ENCODE data around the gene NKG7.
A peak's percentile ranks its signal among the peaks of the same experiment; 100 is the strongest.

The NKG7 gene

DNA sequence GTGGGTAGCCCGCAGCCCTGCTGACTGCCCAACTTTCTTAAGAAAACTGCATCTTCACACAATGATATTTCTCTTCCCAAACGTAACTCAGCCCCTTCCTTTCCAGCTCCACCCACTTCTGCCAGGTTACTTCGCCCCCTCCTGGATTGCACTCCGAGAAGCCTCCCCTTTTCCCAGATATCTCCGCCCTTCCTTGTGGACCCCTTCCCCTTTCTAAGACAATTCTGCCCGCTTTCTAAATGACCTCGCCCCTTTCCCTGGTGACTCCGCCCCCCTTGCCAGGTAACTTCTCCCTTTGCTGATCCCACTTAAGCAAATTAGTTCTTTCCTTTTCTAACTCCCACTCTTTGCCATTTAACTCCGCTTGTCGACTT is 33.2 kb downstream of the NKG7 start:
- H3K27me3 ChIP-seq (ENCODE audit: insufficient read depth, low read length), result no peaks in the 10 kb centered on the region
- TF ChIP-seq, protein P1, sequence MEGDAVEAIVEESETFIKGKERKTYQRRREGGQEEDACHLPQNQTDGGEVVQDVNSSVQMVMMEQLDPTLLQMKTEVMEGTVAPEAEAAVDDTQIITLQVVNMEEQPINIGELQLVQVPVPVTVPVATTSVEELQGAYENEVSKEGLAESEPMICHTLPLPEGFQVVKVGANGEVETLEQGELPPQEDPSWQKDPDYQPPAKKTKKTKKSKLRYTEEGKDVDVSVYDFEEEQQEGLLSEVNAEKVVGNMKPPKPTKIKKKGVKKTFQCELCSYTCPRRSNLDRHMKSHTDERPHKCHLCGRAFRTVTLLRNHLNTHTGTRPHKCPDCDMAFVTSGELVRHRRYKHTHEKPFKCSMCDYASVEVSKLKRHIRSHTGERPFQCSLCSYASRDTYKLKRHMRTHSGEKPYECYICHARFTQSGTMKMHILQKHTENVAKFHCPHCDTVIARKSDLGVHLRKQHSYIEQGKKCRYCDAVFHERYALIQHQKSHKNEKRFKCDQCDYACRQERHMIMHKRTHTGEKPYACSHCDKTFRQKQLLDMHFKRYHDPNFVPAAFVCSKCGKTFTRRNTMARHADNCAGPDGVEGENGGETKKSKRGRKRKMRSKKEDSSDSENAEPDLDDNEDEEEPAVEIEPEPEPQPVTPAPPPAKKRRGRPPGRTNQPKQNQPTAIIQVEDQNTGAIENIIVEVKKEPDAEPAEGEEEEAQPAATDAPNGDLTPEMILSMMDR (IDR thresholded peaks at IDR 0.05; ENCODE audit: low read length), result no peak
- TF ChIP-seq EZH2 (IDR thresholded peaks at IDR 0.05; ENCODE audit: borderline replicate concordance, low read length), result no peak
- no peaks in the 10 kb centered on the region for H4K20me1 ChIP-seq (ENCODE audit: insufficient read depth, low read length)
- H2AFZ ChIP-seq (ENCODE audit: low read length), result peak overlapping the region; percentile 9; the same call in 1 of the 2 replicates
- no peaks in the 10 kb centered on the region for H3K9me2 ChIP-seq (ENCODE audit: low read depth, low read length)
- H3K36me3 ChIP-seq (ENCODE audit: insufficient read depth, low read length), result 0 out of 2 replicates have a peak, but pooled peaks cover under 1% of the 10 kb centered on the region
- H3K4me1 ChIP-seq (ENCODE audit: insufficient read depth, low read length, severe bottlenecking), result peaks cover 10% of the 10 kb centered on the region
- no peak overlapping the region for H3K27ac ChIP-seq (ENCODE audit: low read depth, low read length, poor library complexity, severe bottlenecking)
- peak overlapping the region; percentile 38; the same call in 1 of the 2 replicates for H3K9ac ChIP-seq (ENCODE audit: low read length)
- peak overlapping the region; percentile 68 for H3K4me3 ChIP-seq (ENCODE audit: low read depth, low read length, poor library complexity, severe bottlenecking)
- no peaks in the 10 kb centered on the region for H3F3A ChIP-seq (ENCODE audit: insufficient read depth, low read length)
- no peaks in the 10 kb centered on the region for H3K79me2 ChIP-seq (ENCODE audit: insufficient read depth, low read length)
- H3K4me2 ChIP-seq (ENCODE audit: low read length), result peak overlapping the region; percentile 80
- H3K9me3 ChIP-seq (ENCODE audit: low read length), result no peaks in the 10 kb centered on the region

DNA sequence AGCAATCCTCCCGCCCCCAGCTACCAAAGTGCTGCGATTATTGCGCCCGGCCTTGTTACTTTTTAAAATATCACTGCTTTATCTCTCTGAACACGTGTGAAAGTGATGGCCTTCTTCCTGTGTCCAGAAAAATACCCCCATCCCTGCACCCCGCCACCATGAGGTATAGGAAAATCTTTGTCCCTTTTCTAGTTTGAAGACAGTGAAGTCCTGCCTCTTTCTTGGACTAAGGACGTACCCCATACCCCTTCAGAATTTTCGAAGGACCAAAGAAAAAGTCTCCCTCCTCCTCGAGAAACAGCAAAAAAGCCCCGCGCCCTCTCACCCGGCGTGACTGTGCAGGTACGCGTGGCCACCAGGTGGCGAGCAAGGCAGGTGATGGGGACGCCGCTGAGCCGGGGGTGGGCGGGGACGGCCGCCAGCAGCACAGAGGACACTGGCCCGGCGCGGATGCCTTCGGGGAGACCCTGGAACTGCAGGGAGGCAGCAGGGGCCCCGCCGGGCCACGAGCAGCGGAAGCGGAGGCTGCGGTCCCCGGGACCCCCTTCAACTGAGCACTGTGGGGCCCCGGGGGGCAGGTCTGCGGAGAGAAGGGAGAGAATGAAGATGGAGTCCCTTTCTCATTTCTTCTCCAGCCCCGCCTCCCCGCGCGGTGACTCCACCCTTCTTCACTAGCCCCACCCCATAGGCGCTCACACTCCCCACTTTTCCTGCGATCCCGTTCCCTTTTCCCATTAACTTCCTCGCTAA is 33.7 kb downstream of the NKG7 start:
- no peaks in the 10 kb centered on the region for H3K36me3 ChIP-seq (ENCODE audit: insufficient read depth, low read length)
- no peaks in the 10 kb centered on the region for H4K20me1 ChIP-seq (ENCODE audit: insufficient read depth, low read length)
- H3K27me3 ChIP-seq (ENCODE audit: insufficient read depth, low read length), result no peaks in the 10 kb centered on the region
- TF ChIP-seq EZH2 (IDR thresholded peaks at IDR 0.05; ENCODE audit: borderline replicate concordance, low read length), result no peak
- TF ChIP-seq, protein P1 (IDR thresholded peaks at IDR 0.05; ENCODE audit: low read length), result peak; percentile 90
- no peaks in the 10 kb centered on the region for H3K9me3 ChIP-seq (ENCODE audit: low read length)
- H3K9ac ChIP-seq (ENCODE audit: low read length), result peak overlapping the region; percentile 38; the same call in 1 of the 2 replicates
- peak overlapping the region; percentile 68 for H3K4me3 ChIP-seq (ENCODE audit: low read depth, low read length, poor library complexity, severe bottlenecking)
- H3K9me2 ChIP-seq (ENCODE audit: low read depth, low read length), result no peaks in the 10 kb centered on the region
- no peaks in the 10 kb centered on the region for H3K79me2 ChIP-seq (ENCODE audit: insufficient read depth, low read length)
- H2AFZ ChIP-seq (ENCODE audit: low read length), result peak overlapping the region; percentile 75; the same call in 1 of the 2 replicates
- H3K4me1 ChIP-seq (ENCODE audit: insufficient read depth, low read length, severe bottlenecking), result peaks cover 10% of the 10 kb centered on the region
- no peak overlapping the region for H3K27ac ChIP-seq (ENCODE audit: low read depth, low read length, poor library complexity, severe bottlenecking)
- H3F3A ChIP-seq (ENCODE audit: insufficient read depth, low read length), result no peaks in the 10 kb centered on the region
- peak overlapping the region; percentile 80 for H3K4me2 ChIP-seq (ENCODE audit: low read length)

DNA sequence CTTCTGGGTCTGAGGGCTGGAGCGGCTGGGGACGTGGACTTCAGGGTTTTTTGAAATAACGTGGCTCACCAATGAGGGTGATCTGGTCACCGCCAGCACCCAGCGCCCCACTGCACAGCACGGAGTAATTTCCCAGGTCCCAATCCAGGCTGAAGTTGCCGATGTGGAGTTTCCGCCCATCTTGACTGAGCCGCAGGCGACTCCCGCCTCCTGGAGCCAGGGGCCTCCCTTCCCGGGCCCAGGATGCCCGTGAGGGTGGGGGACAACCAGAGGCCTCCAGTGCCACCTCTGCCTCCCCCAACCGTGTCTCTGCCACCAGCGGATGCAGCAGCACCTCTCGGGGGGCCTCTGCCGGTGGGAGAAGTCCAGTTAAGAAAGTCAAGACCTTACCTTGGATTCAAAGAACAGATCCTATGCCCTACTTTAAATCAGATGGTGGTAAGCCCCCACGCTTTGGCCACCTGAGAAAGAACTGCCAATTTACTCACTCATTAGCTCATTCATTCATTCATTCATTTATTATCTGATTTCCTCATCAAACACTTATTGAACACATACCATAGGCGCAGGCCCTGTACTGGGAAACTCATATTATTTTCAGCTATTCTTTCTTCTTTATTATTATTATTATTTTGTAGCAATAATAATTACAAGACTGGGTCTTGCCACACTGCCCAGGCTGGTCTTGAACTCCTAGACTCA is 34.4 kb downstream of the NKG7 start:
- Histone ChIP-seq H3K9me2 (ENCODE audit: low read depth, low read length) (no peaks in the 10 kb centered on the region), H3K4me3 (ENCODE audit: low read depth, low read length, poor library complexity, severe bottlenecking) (no peak overlapping the region), H3K27ac (ENCODE audit: low read depth, low read length, poor library complexity, severe bottlenecking) (no peak overlapping the region), H3K36me3 (ENCODE audit: insufficient read depth, low read length) (no peaks in the 10 kb centered on the region), H4K20me1 (ENCODE audit: insufficient read depth, low read length) (no peaks in the 10 kb centered on the region), H3K9ac (ENCODE audit: low read length) (peak overlapping the region; percentile 31; the same call in 1 of the 2 replicates), H2AFZ (ENCODE audit: low read length) (peak overlapping the region; percentile 75; the same call in 1 of the 2 replicates), H3K27me3 (ENCODE audit: insufficient read depth, low read length) (no peaks in the 10 kb centered on the region), H3K4me2 (ENCODE audit: low read length) (peak overlapping the region; percentile 80; the same call in 1 of the 2 replicates), H3K4me1 (ENCODE audit: insufficient read depth, low read length, severe bottlenecking) (peaks cover 10% of the 10 kb centered on the region), H3K79me2 (ENCODE audit: insufficient read depth, low read length) (no peaks in the 10 kb centered on the region), H3K9me3 (ENCODE audit: low read length) (no peaks in the 10 kb centered on the region), H3F3A (ENCODE audit: insufficient read depth, low read length) (no peaks in the 10 kb centered on the region)
- no peak for TF ChIP-seq EZH2 (IDR thresholded peaks at IDR 0.05; ENCODE audit: borderline replicate concordance, low read length)
- TF ChIP-seq, protein P1 (IDR thresholded peaks at IDR 0.05; ENCODE audit: low read length), result no peak

Data from OCI-LY1 (cell line).